Neural progenitor cell (in vitro differentiated cells): ENCODE results near the gene RPAP3. TPM values are rescaled to one million over a fixed set of nuclear protein-coding genes. Genes with fewer than 3 reads are reported as not detected.

Experiments used
- DNase-seq: peaks from one replicate; pipeline ENCODE4 v3.0.0-alpha.2; 2016; ENCODE audit warnings: low spot score
- H2AFZ ChIP-seq: fragments of 200-600 bp; sonication (generic); replicated peaks from 2 replicates; pipeline ENCODE4 v1.6.1; 2016; ENCODE audit warnings: antibody characterized with exemption
- H3F3A ChIP-seq: fragments of 200-600 bp; sonication (generic); 2 replicates; pipeline ENCODE4 v1.6.1; 2016; ENCODE audit warnings: antibody characterized with exemption, low read depth
- H3K27ac ChIP-seq: fragments of 200-600 bp; sonication (generic); 2 replicates; pipeline ENCODE4 v1.5.1; 2016; ENCODE audit warnings: mild to moderate bottlenecking
- H3K27me3 ChIP-seq: fragments of 200-600 bp; sonication (generic); 2 replicates; pipeline ENCODE4 v1.6.1; 2016; ENCODE audit warnings: mild to moderate bottlenecking, moderate library complexity
- H3K36me3 ChIP-seq: fragments of 200-600 bp; sonication (generic); 2 replicates; pipeline ENCODE4 v1.5.1; 2016
- H3K4me1 ChIP-seq: fragments of 200-600 bp; sonication (generic); 2 replicates; pipeline ENCODE4 v1.6.1; 2016; ENCODE audit warnings: mixed run types
- H3K4me2 ChIP-seq: fragments of 200-600 bp; sonication (generic); 2 replicates; pipeline ENCODE4 v1.6.1; 2016
- H3K4me3 ChIP-seq: fragments of 200-600 bp; sonication (generic); 2 replicates; pipeline ENCODE4 v1.5.1; 2016
- H3K79me2 ChIP-seq: fragments of 200-600 bp; sonication (generic); 2 replicates; pipeline ENCODE4 v1.6.1; 2016; ENCODE audit warnings: low read depth
- H3K9ac ChIP-seq: fragments of 200-600 bp; sonication (generic); 2 replicates; pipeline ENCODE4 v1.6.1; 2016
- H3K9me3 ChIP-seq: fragments of 200-600 bp; sonication (generic); 2 replicates; pipeline ENCODE4 v1.5.1; 2016; ENCODE audit warnings: low read depth
- H4K20me1 ChIP-seq: fragments of 200-600 bp; sonication (generic); 2 replicates; pipeline ENCODE4 v1.6.1; 2016; ENCODE audit warnings: low read depth
- H3K27ac Mint-ChIP-seq: 3 replicates; pipeline ENCODE4 v1.8.0; 2021; ENCODE audit warnings: mixed read lengths
- H3K27me3 Mint-ChIP-seq: 2 replicates; pipeline ENCODE4 v1.8.0; 2022; ENCODE audit warnings: low read depth, mild to moderate bottlenecking, inconsistent platforms, moderate library complexity, mixed read lengths; ENCODE audit not compliant: insufficient read depth
- H3K36me3 Mint-ChIP-seq: 3 replicates; pipeline ENCODE4 v1.8.0; 2021; ENCODE audit warnings: mixed read lengths
- H3K4me1 Mint-ChIP-seq: 3 replicates; pipeline ENCODE4 v1.8.0; 2021; ENCODE audit warnings: mixed read lengths
- H3K4me3 Mint-ChIP-seq: 3 replicates; pipeline ENCODE4 v1.8.0; 2021; ENCODE audit warnings: mild to moderate bottlenecking, moderate library complexity, mixed read lengths
- H3K9me3 Mint-ChIP-seq: 3 replicates; pipeline ENCODE4 v1.8.0; 2020; ENCODE audit warnings: mixed read lengths
- CTCF ChIP-seq: fragments of 200-600 bp; sonication (generic); IDR thresholded peaks from 2 replicates; pipeline ENCODE4 v1.5.1; 2017; ENCODE audit warnings: antibody characterized with exemption, mild to moderate bottlenecking
- EZH2 ChIP-seq: fragments of 200-600 bp; sonication (generic); IDR thresholded peaks from 2 replicates; pipeline ENCODE4 v1.6.1; 2017; ENCODE audit warnings: antibody characterized with exemption, mild to moderate bottlenecking, moderate library complexity
- EZH2phosphoT487 ChIP-seq: fragments of 200-600 bp; sonication (generic); IDR thresholded peaks from 2 replicates; pipeline ENCODE4 v1.6.1; 2017; ENCODE audit warnings: antibody characterized with exemption
- total RNA-seq: library from RNA; depleted of rRNA; stranded (reverse); fragments of >200 nt; gene quantifications from 2 replicates; pipeline ENCODE4 v1.2.3, GENCODE V29; 2015; ENCODE audit warnings: low replicate concordance

Gene RPAP3
- total RNA-seq, 1 donor from 2014 or later: 61.9 TPM

GRCh38 chr12:47742253-47742825, 36.5 kb upstream of the RPAP3 start:
- peak; percentile 88 for TF ChIP-seq CTCF
- no peak for TF ChIP-seq EZH2phosphoT487
- H3K36me3 ChIP-seq: no peaks in the 10 kb centered on the region
- DNase-seq: peak; percentile 36
- Mint-ChIP-seq H3K9me3 (no peaks in the 10 kb centered on the region), H3K4me1 (peaks cover 29% of the 10 kb centered on the region), H3K27me3 (peaks cover 4% of the 10 kb centered on the region), H3K27ac (no peak overlapping the region), H3K36me3 (no peaks in the 10 kb centered on the region), H3K4me3 (no peak overlapping the region)
- H3K9ac ChIP-seq: no peak overlapping the region
- H3K4me1 ChIP-seq: peaks cover 22% of the 10 kb centered on the region
- H3K4me3 ChIP-seq: no peak overlapping the region
- H3K9me3 ChIP-seq: no peaks in the 10 kb centered on the region
- no peak overlapping the region for H3K4me2 ChIP-seq
- no peaks in the 10 kb centered on the region for H3K27me3 ChIP-seq
- H3F3A ChIP-seq: peaks cover 5% of the 10 kb centered on the region
- H3K27ac ChIP-seq: no peak overlapping the region
- no peaks in the 10 kb centered on the region for H4K20me1 ChIP-seq
- H3K79me2 ChIP-seq: no peaks in the 10 kb centered on the region
- no peak overlapping the region for H2AFZ ChIP-seq

GRCh38 chr12:47741340-47741703, 35.5 kb upstream of the RPAP3 start:
- Histone ChIP-seq H3K4me1 (peaks cover 22% of the 10 kb centered on the region), H2AFZ (peak overlapping the region; percentile 69)

GRCh38 chr12:47740606-47741339, 34.9 kb upstream of the RPAP3 start:
- Histone ChIP-seq H3K27ac (no peak overlapping the region), H3K36me3 (no peaks in the 10 kb centered on the region), H4K20me1 (no peaks in the 10 kb centered on the region), H2AFZ (peak overlapping the region; percentile 69), H3K9ac (no peak overlapping the region), H3K27me3 (no peaks in the 10 kb centered on the region), H3K4me3 (no peak overlapping the region), H3K4me1 (peaks cover 22% of the 10 kb centered on the region), H3K9me3 (no peaks in the 10 kb centered on the region), H3K4me2 (peak overlapping the region; percentile 0), H3F3A (peaks cover 5% of the 10 kb centered on the region), H3K79me2 (no peaks in the 10 kb centered on the region)
- H3K4me1 Mint-ChIP-seq: peaks cover 36% of the 10 kb centered on the region
- H3K4me3 Mint-ChIP-seq: no peak overlapping the region
- TF ChIP-seq EZH2phosphoT487: no peak
- TF ChIP-seq EZH2: no peak
- TF ChIP-seq CTCF: no peak
- no peaks in the 10 kb centered on the region for H3K9me3 Mint-ChIP-seq
- peaks cover 7% of the 10 kb centered on the region for H3K27me3 Mint-ChIP-seq
- no peak overlapping the region for H3K27ac Mint-ChIP-seq
- no peaks in the 10 kb centered on the region for H3K36me3 Mint-ChIP-seq
- DNase-seq: no peak

More at GRCh38 chr12:47741340-47741703, 35.5 kb upstream of the RPAP3 start:
- Histone ChIP-seq H3K79me2 (no peaks in the 10 kb centered on the region), H3K27me3 (no peaks in the 10 kb centered on the region), H3K9ac (no peak overlapping the region), H3K36me3 (no peaks in the 10 kb centered on the region), H3K27ac (no peak overlapping the region), H4K20me1 (no peaks in the 10 kb centered on the region), H3K4me2 (peak overlapping the region; percentile 0), H3K9me3 (no peaks in the 10 kb centered on the region), H3F3A (peaks cover 5% of the 10 kb centered on the region), H3K4me3 (no peak overlapping the region)
- H3K27ac Mint-ChIP-seq: no peak overlapping the region
- H3K27me3 Mint-ChIP-seq: peaks cover 8% of the 10 kb centered on the region
- H3K9me3 Mint-ChIP-seq: no peaks in the 10 kb centered on the region
- H3K4me3 Mint-ChIP-seq: no peak overlapping the region
- TF ChIP-seq CTCF (no peak), EZH2phosphoT487 (no peak), EZH2 (no peak)
- no peak for DNase-seq
- peaks cover 33% of the 10 kb centered on the region for H3K4me1 Mint-ChIP-seq
- H3K36me3 Mint-ChIP-seq: no peaks in the 10 kb centered on the region
